ENCODE measurements around the gene HTT. TPM values are rescaled to one million over a fixed set of nuclear protein-coding genes. Genes with fewer than 3 reads are reported as not detected.

The HTT gene
- total RNA-seq, 1 experiment from 2014 or later = 85.4 TPM

GRCh38 chr4:3231471-3231870 lies 157.0 kb downstream of the HTT start:
- DNase-seq (ENCODE audit: low spot score) (no peak), ATAC-seq (no peak)
- peaks cover 67% of the 10 kb centered on the region for H3K36me3 Mint-ChIP-seq
- H3K9me3 Mint-ChIP-seq = peaks cover 8% of the 10 kb centered on the region
- H3K4me1 Mint-ChIP-seq = no peaks in the 10 kb centered on the region
- ChIA-PET CTCF (no interaction called here), POLR2A (no interaction called here)
- TF ChIP-seq SMAD4 (CRISPR knock-in tag; IDR thresholded peaks at IDR 0.05) = no peak
- no peak for TF ChIP-seq FOXK1 (CRISPR knock-in tag; IDR thresholded peaks at IDR 0.05)
- TF ChIP-seq ZNF416 (CRISPR knock-in tag; IDR thresholded peaks at IDR 0.05) = no peak
- TF ChIP-seq HMGA2 (CRISPR knock-in tag; IDR thresholded peaks at IDR 0.05) = no peak
- TF ChIP-seq TP53 (CRISPR knock-in tag; IDR thresholded peaks at IDR 0.05) = no peak
- no peak for TF ChIP-seq ZNF232 (CRISPR knock-in tag; IDR thresholded peaks at IDR 0.05)
- no peak for TF ChIP-seq ZNF219 (CRISPR knock-in tag; IDR thresholded peaks at IDR 0.05; ENCODE audit: borderline replicate concordance)
- TF ChIP-seq, protein P1, sequence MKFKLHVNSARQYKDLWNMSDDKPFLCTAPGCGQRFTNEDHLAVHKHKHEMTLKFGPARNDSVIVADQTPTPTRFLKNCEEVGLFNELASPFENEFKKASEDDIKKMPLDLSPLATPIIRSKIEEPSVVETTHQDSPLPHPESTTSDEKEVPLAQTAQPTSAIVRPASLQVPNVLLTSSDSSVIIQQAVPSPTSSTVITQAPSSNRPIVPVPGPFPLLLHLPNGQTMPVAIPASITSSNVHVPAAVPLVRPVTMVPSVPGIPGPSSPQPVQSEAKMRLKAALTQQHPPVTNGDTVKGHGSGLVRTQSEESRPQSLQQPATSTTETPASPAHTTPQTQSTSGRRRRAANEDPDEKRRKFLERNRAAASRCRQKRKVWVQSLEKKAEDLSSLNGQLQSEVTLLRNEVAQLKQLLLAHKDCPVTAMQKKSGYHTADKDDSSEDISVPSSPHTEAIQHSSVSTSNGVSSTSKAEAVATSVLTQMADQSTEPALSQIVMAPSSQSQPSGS (CRISPR knock-in tag; IDR thresholded peaks at IDR 0.05; ENCODE audit: borderline replicate concordance, low read depth) = no peak
- TF ChIP-seq, protein P2, sequence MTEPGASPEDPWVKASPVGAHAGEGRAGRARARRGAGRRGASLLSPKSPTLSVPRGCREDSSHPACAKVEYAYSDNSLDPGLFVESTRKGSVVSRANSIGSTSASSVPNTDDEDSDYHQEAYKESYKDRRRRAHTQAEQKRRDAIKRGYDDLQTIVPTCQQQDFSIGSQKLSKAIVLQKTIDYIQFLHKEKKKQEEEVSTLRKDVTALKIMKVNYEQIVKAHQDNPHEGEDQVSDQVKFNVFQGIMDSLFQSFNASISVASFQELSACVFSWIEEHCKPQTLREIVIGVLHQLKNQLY (CRISPR knock-in tag; IDR thresholded peaks at IDR 0.05) = no peak
- no peak for TF ChIP-seq GRHL2 (CRISPR knock-in tag; IDR thresholded peaks at IDR 0.05; ENCODE audit: insufficient replicate concordance, severe bottlenecking)
- no peak for TF ChIP-seq ZNF121 (CRISPR knock-in tag; IDR thresholded peaks at IDR 0.05)
- TF ChIP-seq PRRX2 (CRISPR knock-in tag; IDR thresholded peaks at IDR 0.05) = no peak
- TF ChIP-seq KAT7 (CRISPR knock-in tag; IDR thresholded peaks at IDR 0.05; ENCODE audit: borderline replicate concordance) = no peak
- no peak for TF ChIP-seq FOXP4 (CRISPR knock-in tag; IDR thresholded peaks at IDR 0.05)
- TF ChIP-seq TEAD4 (CRISPR knock-in tag; IDR thresholded peaks at IDR 0.05) = no peak
- TF ChIP-seq, protein P3, sequence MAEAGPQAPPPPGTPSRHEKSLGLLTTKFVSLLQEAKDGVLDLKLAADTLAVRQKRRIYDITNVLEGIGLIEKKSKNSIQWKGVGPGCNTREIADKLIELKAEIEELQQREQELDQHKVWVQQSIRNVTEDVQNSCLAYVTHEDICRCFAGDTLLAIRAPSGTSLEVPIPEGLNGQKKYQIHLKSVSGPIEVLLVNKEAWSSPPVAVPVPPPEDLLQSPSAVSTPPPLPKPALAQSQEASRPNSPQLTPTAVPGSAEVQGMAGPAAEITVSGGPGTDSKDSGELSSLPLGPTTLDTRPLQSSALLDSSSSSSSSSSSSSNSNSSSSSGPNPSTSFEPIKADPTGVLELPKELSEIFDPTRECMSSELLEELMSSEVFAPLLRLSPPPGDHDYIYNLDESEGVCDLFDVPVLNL (CRISPR knock-in tag; IDR thresholded peaks at IDR 0.05; ENCODE audit: borderline replicate concordance, low read depth) = no peak
- no peak for TF ChIP-seq SP1 (CRISPR knock-in tag; conservative IDR thresholded peaks at IDR 0.05)
- no peak for TF ChIP-seq ZNF423 (CRISPR knock-in tag; IDR thresholded peaks at IDR 0.05)
- H3K27me3 Mint-ChIP-seq (ENCODE audit: low read depth) = peaks cover 11% of the 10 kb centered on the region
- peak overlapping the region; percentile 36; the same call in 1 of the 2 replicates for H3K27ac Mint-ChIP-seq
- no peak overlapping the region for H3K4me3 Mint-ChIP-seq

- peaks cover 14% of the 10 kb centered on the region for H3K27me3 Mint-ChIP-seq (ENCODE audit: low read depth)
- peaks cover 67% of the 10 kb centered on the region for H3K36me3 Mint-ChIP-seq
- H3K9me3 Mint-ChIP-seq = peaks cover 8% of the 10 kb centered on the region
- DNase-seq (ENCODE audit: low spot score) = no peak
- no peak for ATAC-seq
- ChIA-PET POLR2A (no interaction called here), CTCF (no interaction called here)
- TF ChIP-seq ZNF232 (CRISPR knock-in tag; IDR thresholded peaks at IDR 0.05) = no peak
- H3K4me1 Mint-ChIP-seq = peaks cover under 1% of the 10 kb centered on the region
- no peak overlapping the region for H3K4me3 Mint-ChIP-seq
- H3K27ac Mint-ChIP-seq = peak overlapping the region; percentile 36; the same call in 1 of the 2 replicates
Measured at GRCh38 chr4:3232001-3232400, 157.5 kb downstream of the HTT start.

DNA sequence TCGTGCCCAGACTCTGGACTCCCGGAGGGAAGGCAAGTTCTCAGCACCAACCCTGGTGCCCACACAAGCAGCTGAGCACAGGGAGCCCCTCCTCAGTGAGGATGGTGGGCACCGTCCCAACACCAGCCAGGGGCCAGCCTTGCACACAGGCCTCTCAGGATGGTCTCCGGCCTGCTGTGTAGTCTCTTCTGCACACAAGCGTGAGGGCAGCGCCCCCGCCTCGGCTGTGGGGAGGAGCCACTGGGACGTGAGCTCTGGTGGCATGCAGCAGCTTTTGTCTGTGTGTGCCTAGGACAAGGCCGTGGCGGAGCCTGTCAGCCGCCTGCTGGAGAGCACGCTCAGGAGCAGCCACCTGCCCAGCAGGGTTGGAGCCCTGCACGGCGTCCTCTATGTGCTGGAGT lies 158.4 kb downstream of the HTT start:
- H3K36me3 Mint-ChIP-seq = peaks cover 67% of the 10 kb centered on the region
- no peak for TF ChIP-seq IRF2 (CRISPR knock-in tag; IDR thresholded peaks at IDR 0.05; ENCODE audit: borderline replicate concordance, low read depth)
- TF ChIP-seq, protein P1 (CRISPR knock-in tag; IDR thresholded peaks at IDR 0.05; ENCODE audit: borderline replicate concordance, low read depth) = no peak
- TF ChIP-seq SMAD4 (CRISPR knock-in tag; IDR thresholded peaks at IDR 0.05) = no peak
- TF ChIP-seq, protein P4, sequence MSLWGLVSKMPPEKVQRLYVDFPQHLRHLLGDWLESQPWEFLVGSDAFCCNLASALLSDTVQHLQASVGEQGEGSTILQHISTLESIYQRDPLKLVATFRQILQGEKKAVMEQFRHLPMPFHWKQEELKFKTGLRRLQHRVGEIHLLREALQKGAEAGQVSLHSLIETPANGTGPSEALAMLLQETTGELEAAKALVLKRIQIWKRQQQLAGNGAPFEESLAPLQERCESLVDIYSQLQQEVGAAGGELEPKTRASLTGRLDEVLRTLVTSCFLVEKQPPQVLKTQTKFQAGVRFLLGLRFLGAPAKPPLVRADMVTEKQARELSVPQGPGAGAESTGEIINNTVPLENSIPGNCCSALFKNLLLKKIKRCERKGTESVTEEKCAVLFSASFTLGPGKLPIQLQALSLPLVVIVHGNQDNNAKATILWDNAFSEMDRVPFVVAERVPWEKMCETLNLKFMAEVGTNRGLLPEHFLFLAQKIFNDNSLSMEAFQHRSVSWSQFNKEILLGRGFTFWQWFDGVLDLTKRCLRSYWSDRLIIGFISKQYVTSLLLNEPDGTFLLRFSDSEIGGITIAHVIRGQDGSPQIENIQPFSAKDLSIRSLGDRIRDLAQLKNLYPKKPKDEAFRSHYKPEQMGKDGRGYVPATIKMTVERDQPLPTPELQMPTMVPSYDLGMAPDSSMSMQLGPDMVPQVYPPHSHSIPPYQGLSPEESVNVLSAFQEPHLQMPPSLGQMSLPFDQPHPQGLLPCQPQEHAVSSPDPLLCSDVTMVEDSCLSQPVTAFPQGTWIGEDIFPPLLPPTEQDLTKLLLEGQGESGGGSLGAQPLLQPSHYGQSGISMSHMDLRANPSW (CRISPR knock-in tag; conservative IDR thresholded peaks at IDR 0.05; ENCODE audit: low read depth) = no peak
- TF ChIP-seq ZNF138 (CRISPR knock-in tag; conservative IDR thresholded peaks at IDR 0.05) = no peak
- no peak for TF ChIP-seq ZNF671 (CRISPR knock-in tag; IDR thresholded peaks at IDR 0.05)
- TF ChIP-seq, protein P2 (CRISPR knock-in tag; IDR thresholded peaks at IDR 0.05) = no peak
- no peak for TF ChIP-seq NFYB (CRISPR knock-in tag; conservative IDR thresholded peaks at IDR 0.05; ENCODE audit: low read depth)

More for the DNA sequence above, 158.4 kb downstream of the HTT start:
- POLR2A ChIA-PET = no interaction called here
- peaks cover 10% of the 10 kb centered on the region for H3K4me1 Mint-ChIP-seq
- no peak for ATAC-seq
- H3K9me3 Mint-ChIP-seq = peaks cover 8% of the 10 kb centered on the region
- no peak overlapping the region for H3K27ac Mint-ChIP-seq
- CTCF ChIA-PET = interaction anchor here (0.7 to 1.7 kb wide), 6 partner anchors 9 to 91 kb away, joined by 3 to 11 read pairs (median 3); partner anchors contain the start of gene MSANTD1
- H3K27me3 Mint-ChIP-seq (ENCODE audit: low read depth) = peaks cover 15% of the 10 kb centered on the region
- no peak overlapping the region for H3K4me3 Mint-ChIP-seq
- DNase-seq (ENCODE audit: low spot score) = no peak

Data from WTC11 (cell line).